Astrocyte (in vitro differentiated cells and primary cell): ENCODE measurements around the gene SS18. TPM values are rescaled to one million over a fixed set of nuclear protein-coding genes. Genes with fewer than 3 reads are reported as not detected.

ENCODE experiments used
- DNase-seq: peaks from one replicate; pipeline ENCODE4 v3.0.0-alpha.2; 2010; ENCODE audit warnings: low read depth
- FAIRE-seq: peaks from 2 replicates; lab custom pipeline; 2011; peaks lifted over from hg19 to GRCh38; lab: Jason Lieb, UNC
- H2AFZ ChIP-seq: 2 replicates; pipeline ENCODE4 v1.6.0; 2012; ENCODE audit warnings: low read depth, low read length, inconsistent platforms
- H3K27ac ChIP-seq: 2 replicates; pipeline ENCODE4 v1.5.1; 2011; ENCODE audit warnings: low read depth, low read length, inconsistent platforms
- H3K27me3 ChIP-seq: 2 replicates; pipeline ENCODE4 v1.6.0; 2011; ENCODE audit warnings: low read length, inconsistent platforms; ENCODE audit not compliant: insufficient read depth
- H3K36me3 ChIP-seq: 2 replicates; pipeline ENCODE4 v1.5.1; 2011; ENCODE audit warnings: low read length, inconsistent platforms; ENCODE audit not compliant: insufficient read depth
- H3K4me1 ChIP-seq: 2 replicates; pipeline ENCODE4 v1.5.1; 2011; ENCODE audit warnings: low read length, inconsistent platforms; ENCODE audit not compliant: insufficient read depth
- H3K4me2 ChIP-seq: 2 replicates; pipeline ENCODE4 v1.6.0; 2012; ENCODE audit warnings: low read length, inconsistent platforms
- H3K4me3 ChIP-seq: 2 replicates; pipeline ENCODE4 v1.5.1; 2011; ENCODE audit warnings: low read depth, mild to moderate bottlenecking, low read length, inconsistent platforms; ENCODE audit not compliant: insufficient read depth
- H3K79me2 ChIP-seq: 2 replicates; pipeline ENCODE4 v1.6.0; 2012; ENCODE audit warnings: mild to moderate bottlenecking, low read length, inconsistent platforms; ENCODE audit not compliant: insufficient read depth
- H3K9ac ChIP-seq: 2 replicates; pipeline ENCODE4 v1.6.0; 2012; ENCODE audit warnings: mild to moderate bottlenecking, low read length, inconsistent platforms
- H3K9me3 ChIP-seq: 2 replicates; pipeline ENCODE4 v1.5.1; 2012; ENCODE audit warnings: low read depth, mild to moderate bottlenecking, low read length, inconsistent platforms; ENCODE audit not compliant: insufficient read depth
- H4K20me1 ChIP-seq: 2 replicates; pipeline ENCODE4 v1.6.0; 2012; ENCODE audit warnings: low read length, inconsistent platforms; ENCODE audit not compliant: insufficient read depth
- H3K27ac Mint-ChIP-seq: one replicate; pipeline ENCODE4 v1.8.0; 2021; ENCODE audit warnings: mild to moderate bottlenecking, mixed read lengths; ENCODE audit not compliant: unreplicated experiment
- H3K27me3 Mint-ChIP-seq: one replicate; pipeline ENCODE4 v1.8.0; 2021; ENCODE audit warnings: low read depth, mixed read lengths; ENCODE audit not compliant: unreplicated experiment
- H3K36me3 Mint-ChIP-seq: one replicate; pipeline ENCODE4 v1.8.0; 2021; ENCODE audit warnings: low read depth, mixed read lengths; ENCODE audit not compliant: unreplicated experiment
- H3K4me1 Mint-ChIP-seq: one replicate; pipeline ENCODE4 v1.8.0; 2021; ENCODE audit warnings: low read depth, mixed read lengths; ENCODE audit not compliant: unreplicated experiment
- H3K4me3 Mint-ChIP-seq: one replicate; pipeline ENCODE4 v1.8.0; 2021; ENCODE audit warnings: mild to moderate bottlenecking, moderate library complexity, mixed read lengths; ENCODE audit not compliant: unreplicated experiment
- H3K9me3 Mint-ChIP-seq: one replicate; pipeline ENCODE4 v1.8.0; 2021; ENCODE audit warnings: mild to moderate bottlenecking, mixed read lengths; ENCODE audit not compliant: unreplicated experiment
- CTCF ChIP-seq: IDR thresholded peaks from 2 replicates; pipeline ENCODE4 v1.5.1; 2011; ENCODE audit warnings: low read depth, mild to moderate bottlenecking, inconsistent platforms, low read length, moderate library complexity; ENCODE audit not compliant: insufficient read depth
- EZH2 ChIP-seq: IDR thresholded peaks from 2 replicates; pipeline ENCODE4 v1.6.1; 2012; ENCODE audit warnings: mild to moderate bottlenecking, low read length, inconsistent platforms; ENCODE audit not compliant: insufficient read depth
- total RNA-seq: library from RNA; stranded (reverse); gene quantifications from 2 replicates; pipeline ENCODE4 v1.2.1, GENCODE V29; 2021

SS18 gene
- total RNA-seq, 1 donor from 2014 or later = 120 TPM

- TF ChIP-seq EZH2 = no peak
- no peak for TF ChIP-seq CTCF
- no peak overlapping the region for H3K4me3 Mint-ChIP-seq
- H3K9me3 Mint-ChIP-seq = no peaks in the 10 kb centered on the region
- Histone ChIP-seq H3K9ac (no peak overlapping the region), H3K27me3 (no peaks in the 10 kb centered on the region), H3K27ac (peak overlapping the region; percentile 49), H3K4me3 (no peak overlapping the region), H3K4me2 (no peak overlapping the region), H3K4me1 (no peaks in the 10 kb centered on the region), H3K79me2 (peaks cover 90% of the 10 kb centered on the region), H4K20me1 (peaks cover 19% of the 10 kb centered on the region), H2AFZ (no peak overlapping the region), H3K9me3 (peaks cover 3% of the 10 kb centered on the region), H3K36me3 (peaks cover 48% of the 10 kb centered on the region)
- no peak for FAIRE-seq
- peak overlapping the region; percentile 47 for H3K27ac Mint-ChIP-seq
- DNase-seq = no peak
- H3K36me3 Mint-ChIP-seq = peaks cover 11% of the 10 kb centered on the region
- no peaks in the 10 kb centered on the region for H3K27me3 Mint-ChIP-seq
- peaks cover 8% of the 10 kb centered on the region for H3K4me1 Mint-ChIP-seq
Observed at GRCh38 chr18:26071020-26071419, 19.4 kb downstream of the SS18 start.

DNA sequence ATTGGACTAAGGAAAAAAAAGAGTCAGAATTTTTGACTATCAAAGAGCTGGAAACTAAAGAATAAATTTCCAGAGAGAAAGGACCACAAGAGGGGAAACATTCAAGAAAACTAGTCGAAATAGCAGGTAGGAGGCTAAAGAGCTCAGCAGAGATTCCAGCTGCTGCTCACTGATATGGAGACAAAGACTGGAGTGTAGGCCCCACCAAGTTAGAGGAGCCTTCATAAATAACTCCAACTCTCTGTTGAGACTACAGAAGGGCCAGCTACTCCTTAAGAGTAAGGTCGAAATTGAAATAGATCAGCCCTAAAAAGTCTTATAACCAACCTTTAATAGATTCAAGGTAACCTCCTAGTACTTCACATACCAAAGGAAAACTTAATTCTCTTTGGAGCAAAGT is 31.1 kb downstream of the SS18 start:
- H3K27ac Mint-ChIP-seq = peak overlapping the region; percentile 82
- Histone ChIP-seq H2AFZ (no peak overlapping the region), H3K27me3 (no peaks in the 10 kb centered on the region), H3K27ac (no peak overlapping the region), H3K4me2 (no peak overlapping the region), H4K20me1 (peaks cover 31% of the 10 kb centered on the region), H3K9me3 (no peaks in the 10 kb centered on the region), H3K9ac (no peak overlapping the region), H3K4me1 (peaks cover 13% of the 10 kb centered on the region), H3K36me3 (peaks cover 19% of the 10 kb centered on the region), H3K4me3 (no peak overlapping the region), H3K79me2 (peaks cover 76% of the 10 kb centered on the region)
- no peak overlapping the region for H3K4me3 Mint-ChIP-seq
- DNase-seq (no peak), FAIRE-seq (no peak)
- H3K4me1 Mint-ChIP-seq = peaks cover 32% of the 10 kb centered on the region
- no peak for TF ChIP-seq CTCF
- TF ChIP-seq EZH2 = no peak
- no peaks in the 10 kb centered on the region for H3K27me3 Mint-ChIP-seq
- H3K9me3 Mint-ChIP-seq = no peaks in the 10 kb centered on the region
- H3K36me3 Mint-ChIP-seq = peaks cover 5% of the 10 kb centered on the region

DNA sequence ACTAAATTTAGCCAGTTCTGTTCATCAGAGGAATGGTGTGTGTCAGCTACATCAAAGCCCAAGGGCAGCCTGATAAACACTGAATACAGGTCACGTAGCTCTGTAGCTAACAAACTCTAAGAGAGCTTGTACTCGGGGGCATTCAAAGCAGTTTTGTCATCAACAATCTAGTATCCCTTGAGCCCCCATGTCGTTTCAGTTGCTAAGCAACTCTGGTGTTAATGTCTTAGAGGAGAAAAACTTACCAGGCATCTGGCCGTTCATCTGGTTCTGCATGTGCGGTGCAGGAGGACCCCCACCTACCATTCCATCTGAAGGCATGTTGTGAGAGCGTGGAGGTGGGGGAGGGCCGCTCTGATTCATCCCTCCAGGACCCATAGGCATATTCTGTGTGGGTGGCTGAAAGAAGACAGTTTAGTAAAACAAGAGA is 33.1 kb downstream of the SS18 start:
- DNase-seq = peak; percentile 56
- no peak overlapping the region for H2AFZ ChIP-seq
- FAIRE-seq = no peak
- peak overlapping the region; percentile 41 for H3K27ac ChIP-seq
- peak overlapping the region; percentile 1 for H3K9ac ChIP-seq
- Mint-ChIP-seq H3K9me3 (no peaks in the 10 kb centered on the region), H3K36me3 (peaks cover 8% of the 10 kb centered on the region), H3K27me3 (no peaks in the 10 kb centered on the region), H3K4me3 (peak overlapping the region; percentile 4), H3K27ac (peak overlapping the region; percentile 79), H3K4me1 (peaks cover 32% of the 10 kb centered on the region)
- H4K20me1 ChIP-seq = peaks cover 38% of the 10 kb centered on the region
- H3K79me2 ChIP-seq = peaks cover 72% of the 10 kb centered on the region
- no peak for TF ChIP-seq CTCF
- no peak for TF ChIP-seq EZH2
- peaks cover 21% of the 10 kb centered on the region for H3K36me3 ChIP-seq
- H3K9me3 ChIP-seq = no peaks in the 10 kb centered on the region
- no peak overlapping the region for H3K4me3 ChIP-seq
- H3K4me2 ChIP-seq = peak overlapping the region; percentile 64
- H3K27me3 ChIP-seq = no peaks in the 10 kb centered on the region
- peaks cover 13% of the 10 kb centered on the region for H3K4me1 ChIP-seq
